ENCODE data around the gene RBFA. TPM values are rescaled to one million over a fixed set of nuclear protein-coding genes. Genes with fewer than 3 reads are reported as not detected.

Gene RBFA
- total RNA-seq, 1 experiment from 2014 or later, result 45.3 TPM

DNA sequence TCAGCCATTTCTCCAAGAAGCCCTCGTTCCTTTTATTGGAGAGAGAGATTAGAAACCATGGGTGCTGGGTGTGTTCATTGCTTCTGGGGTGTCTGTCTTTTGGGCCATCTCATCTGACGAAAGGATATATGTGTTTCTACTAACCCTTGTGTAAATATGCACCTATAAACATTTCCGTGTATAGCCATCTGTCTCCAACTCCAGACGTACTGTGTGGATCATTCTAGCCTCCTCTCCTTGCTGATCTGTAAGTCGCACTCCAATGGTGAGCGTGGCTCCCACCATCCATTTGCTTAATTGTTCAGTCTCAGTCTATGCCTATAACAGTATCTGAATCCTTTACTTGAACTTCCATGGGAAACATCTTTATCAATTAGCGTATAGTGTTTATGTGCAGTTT is 1.8 kb downstream of the RBFA start (continued):
- TF ChIP-seq SP1 (IDR thresholded peaks at IDR 0.05; ENCODE audit: low read depth) (no peak), JUND (IDR thresholded peaks at IDR 0.05) (no peak), EZH2phosphoT487 (IDR thresholded peaks at IDR 0.05; ENCODE audit: borderline replicate concordance) (no peak), EZH2 (IDR thresholded peaks at IDR 0.05) (no peak), RAD21 (IDR thresholded peaks at IDR 0.05; ENCODE audit: low read depth) (no peak), CEBPB (IDR thresholded peaks at IDR 0.05; ENCODE audit: low read depth) (no peak), CTCF (IDR thresholded peaks at IDR 0.05 in 2 of 3, conservative IDR thresholded peaks at IDR 0.05 in 1 of 3; ENCODE audit: borderline replicate concordance in 1 of 3, insufficient read depth in 1 of 3, low read depth in 2 of 3, low read length in 2 of 3) (no peak), MAX (IDR thresholded peaks at IDR 0.05) (no peak), POLR2A (IDR thresholded peaks at IDR 0.05; ENCODE audit: borderline replicate concordance, extremely low read depth, insufficient read depth, insufficient read length) (no peak)

DNA sequence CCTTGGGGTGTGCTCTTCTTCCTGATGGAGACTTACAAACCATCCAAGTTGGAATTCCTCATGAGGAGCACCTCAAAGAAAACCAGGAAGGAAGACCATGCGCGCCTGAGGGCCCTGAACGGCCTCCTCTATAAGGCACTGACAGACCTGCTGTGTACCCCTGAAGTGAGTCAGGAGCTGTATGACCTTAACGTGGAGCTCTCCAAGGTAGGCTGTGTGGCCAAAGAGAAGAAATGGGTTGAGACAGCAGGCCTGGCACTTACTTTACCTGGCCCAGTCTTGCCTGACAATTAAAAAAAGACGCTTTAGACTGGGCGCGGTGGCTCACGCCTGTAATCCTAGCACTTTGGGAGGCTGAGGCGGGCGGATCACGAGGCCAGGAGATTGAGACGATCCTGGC is 3.1 kb downstream of the RBFA start:
- H3K27me3 ChIP-seq (ENCODE audit: insufficient read depth, low read length), result no peaks in the 10 kb centered on the region
- peaks cover 13 to 34% of the 10 kb centered on the region in 2 experiments; a peak in 2 of 4 replicates for H3K36me3 ChIP-seq (ENCODE audit: control insufficient read depth in 1 of 2, insufficient read depth in 2 of 2, low read length in 2 of 2)
- H2AFZ ChIP-seq (ENCODE audit: low read depth, low read length, poor library complexity, severe bottlenecking), result no peak overlapping the region
- H3K4me3 ChIP-seq (replicated peaks in 1 of 2; ENCODE audit: low read depth in 1 of 2, low read length in 2 of 2), result no peak overlapping the region
- no peak overlapping the region for H3K9ac ChIP-seq (ENCODE audit: low read length)
- no peak for DNase-seq (ENCODE audit: low read depth, low spot score)
- ChIA-PET CTCF (no interaction called here), RAD21 (ENCODE audit: low non-redundant PET in 1 of 2, low total read pairs in 2 of 2, uncharacterized antibody in 2 of 2, unreplicated experiment in 2 of 2) (no interaction called here), POLR2A (no interaction called here)
- H3K4me1 ChIP-seq (ENCODE audit: control insufficient read depth in 1 of 2, insufficient read depth in 2 of 2, low read length in 2 of 2), result peaks cover 8 to 17% of the 10 kb centered on the region in 2 experiments; a peak in 3 of 4 replicates
- H4K20me1 ChIP-seq (ENCODE audit: insufficient read depth), result no peaks in the 10 kb centered on the region
- TF ChIP-seq REST (IDR thresholded peaks at IDR 0.05; ENCODE audit: low read depth) (no peak), ZNF274 (IDR thresholded peaks at IDR 0.05; ENCODE audit: low read depth, low read length) (no peak), SRF (IDR thresholded peaks at IDR 0.05; ENCODE audit: low read depth) (no peak), CEBPB (IDR thresholded peaks at IDR 0.05; ENCODE audit: low read depth) (no peak), ZFX (IDR thresholded peaks at IDR 0.05) (no peak), JUND (IDR thresholded peaks at IDR 0.05) (no peak), RAD21 (IDR thresholded peaks at IDR 0.05; ENCODE audit: low read depth) (no peak), EGR1 (IDR thresholded peaks at IDR 0.05; ENCODE audit: low read depth) (no peak), MAX (IDR thresholded peaks at IDR 0.05) (no peak), ELF1 (IDR thresholded peaks at IDR 0.05; ENCODE audit: borderline replicate concordance, low read depth) (no peak), EZH2phosphoT487 (IDR thresholded peaks at IDR 0.05; ENCODE audit: borderline replicate concordance) (no peak)
- H3K79me2 ChIP-seq (ENCODE audit: insufficient read depth, low read length), result peaks cover 47% of the 10 kb centered on the region
- no peak for ATAC-seq
- H3K27ac ChIP-seq (ENCODE audit: low read depth, low read length), result no peak overlapping the region
- H3K4me2 ChIP-seq (ENCODE audit: low read length), result no peak overlapping the region
- no TSS peak for BruUV-seq (replicated peaks)
- H3K9me3 ChIP-seq (ENCODE audit: control insufficient read depth in 1 of 2, insufficient read depth in 1 of 2, low read depth in 1 of 2, low read length in 2 of 2), result no peaks in the 10 kb centered on the region
- no peaks in the 10 kb centered on the region for H3K9me2 ChIP-seq (ENCODE audit: insufficient read depth)
- intact Hi-C loops (cut with micrococcal nuclease), result no loop called here

Data from HCT116 (cell line).